Endometrial microvascular endothelial cells (primary cell): ENCODE results near the gene NOX4. TPM values are rescaled to one million over a fixed set of nuclear protein-coding genes. Genes with fewer than 3 reads are reported as not detected.
"Not testable (repeated sequence)": the region's sequence is repeated elsewhere in the genome, so short reads cannot be mapped to it uniquely, and the experiment has no call there.

ENCODE experiments used
- in situ Hi-C: cut with HindIII; loops from 2 replicates; pipeline ENCODE4 v1.10.0; 2017; ENCODE audit warnings: low sequenced_read_pairs, low pct_unique_long_range_greater_than_20kb; ENCODE audit errors: inconsistent ontology term
- total RNA-seq: library from RNA; depleted of rRNA; stranded (reverse); fragments of >200 nt; gene quantifications from one replicate; pipeline ENCODE4 v1.2.3, GENCODE V29; 2015; ENCODE audit errors: inconsistent ontology term

NOX4 gene
- total RNA-seq, 1 donor from 2014 or later, result 11.2 TPM

GRCh38 chr11:89408441-89408840 lies 82.7 kb downstream of the NOX4 start:
- in situ Hi-C loops, result not testable (repeated sequence)

GRCh38 chr11:89405629-89406028 lies 85.5 kb downstream of the NOX4 start:
- in situ Hi-C loops, result no loop called here

GRCh38 chr11:89391654-89392053 lies 99.5 kb downstream of the NOX4 start:
- in situ Hi-C loops, result not testable (repeated sequence)

- in situ Hi-C loops, result not testable (repeated sequence)
Measured at GRCh38 chr11:89387501-89387900, 103.7 kb downstream of the NOX4 start.

- in situ Hi-C loops, result not testable (repeated sequence)
Measured at GRCh38 chr11:89382986-89383385, 108.2 kb downstream of the NOX4 start.

- in situ Hi-C loops, result no loop called here
Measured at GRCh38 chr11:89381094-89381493, 110.1 kb downstream of the NOX4 start.

- in situ Hi-C loops, result not testable (repeated sequence)
Measured at GRCh38 chr11:89379976-89380771, 111.0 kb downstream of the NOX4 start.

GRCh38 chr11:89378986-89379385 lies 112.2 kb downstream of the NOX4 start:
- in situ Hi-C loops, result not testable (repeated sequence)

GRCh38 chr11:89369356-89369755 lies 121.8 kb downstream of the NOX4 start:
- in situ Hi-C loops, result not testable (repeated sequence)

GRCh38 chr11:89364856-89365255 lies 126.3 kb downstream of the NOX4 start:
- in situ Hi-C loops, result not testable (repeated sequence)

- in situ Hi-C loops, result no loop called here
Measured at GRCh38 chr11:89361734-89362133, 129.4 kb downstream of the NOX4 start.

- in situ Hi-C loops, result not testable (repeated sequence)
Measured at GRCh38 chr11:89359208-89359607, 132.0 kb downstream of the NOX4 start.

GRCh38 chr11:89358761-89359160 lies 132.4 kb downstream of the NOX4 start:
- in situ Hi-C loops, result no loop called here

- in situ Hi-C loops, result no loop called here
Measured at GRCh38 chr11:89355646-89356045, 135.5 kb downstream of the NOX4 start.

- in situ Hi-C loops, result not testable (repeated sequence)
Measured at GRCh38 chr11:89354513-89354912, 136.7 kb downstream of the NOX4 start.

- in situ Hi-C loops, result no loop called here
Measured at GRCh38 chr11:89347071-89347470, 144.1 kb downstream of the NOX4 start.

- in situ Hi-C loops, result no loop called here
Measured at GRCh38 chr11:89346601-89347000, 144.6 kb downstream of the NOX4 start.

GRCh38 chr11:89342880-89343572 lies 148.1 kb downstream of the NOX4 start:
- in situ Hi-C loops, result not testable (repeated sequence)

- in situ Hi-C loops, result not testable (repeated sequence)
Measured at GRCh38 chr11:89340450-89340849, 150.7 kb downstream of the NOX4 start.

- in situ Hi-C loops, result not testable (repeated sequence)
Measured at GRCh38 chr11:89338073-89338472, 153.1 kb downstream of the NOX4 start.
